ENCODE data around the gene STK10. TPM values are rescaled to one million over a fixed set of nuclear protein-coding genes. Genes with fewer than 3 reads are reported as not detected.

The STK10 gene
- total and polyA plus RNA-seq, 9 of the 15 experiments (the other 6 are each of a cell fraction or from before 2014, with no cell fraction given) = 0.30 to 6.7 (median 2.4) TPM

DNA sequence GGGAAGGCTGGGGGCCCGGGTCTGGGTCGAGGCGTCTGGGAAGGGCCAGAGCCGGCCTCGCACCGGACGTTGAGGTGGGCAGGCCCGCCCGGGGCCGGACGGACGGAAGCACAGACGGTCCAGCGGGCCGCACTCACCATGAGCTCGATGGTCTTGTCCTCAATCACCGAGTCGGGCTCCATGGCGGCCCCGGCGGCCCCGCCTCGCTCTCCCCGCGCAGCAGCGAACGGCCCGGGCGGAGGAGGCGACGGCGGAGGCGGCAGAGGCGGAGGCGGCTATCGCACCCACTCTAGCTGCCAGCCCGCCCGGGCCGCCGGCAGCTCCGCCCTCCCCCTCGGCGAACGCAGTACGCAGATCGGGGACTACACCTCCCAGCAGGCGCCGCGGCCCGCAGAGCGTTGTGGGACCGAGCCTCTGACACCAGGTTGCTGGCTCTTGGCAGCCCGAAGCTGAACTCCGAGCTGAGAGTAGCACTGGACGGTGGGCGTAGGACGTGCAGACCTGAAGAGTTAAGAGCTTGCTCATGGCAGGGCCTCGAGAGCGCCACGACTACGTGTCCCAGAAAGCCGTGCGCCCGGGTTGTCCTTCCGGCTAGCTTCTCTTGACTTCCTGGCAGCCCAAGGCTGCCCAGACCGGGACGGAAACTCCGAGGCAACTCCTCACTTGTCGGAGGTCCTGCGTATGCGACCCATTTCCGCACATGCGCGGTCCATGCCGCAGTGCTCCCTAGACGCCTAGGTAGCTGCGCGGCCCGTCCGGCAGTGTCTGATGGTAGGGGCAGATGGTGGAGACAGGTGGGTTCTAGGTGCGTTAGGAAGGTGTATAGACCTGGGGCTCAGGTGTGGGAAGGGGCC, 181.5 kb downstream of the STK10 start, which contains the start of gene FBXW11 (continued):
- TF ChIP-seq, protein P1, sequence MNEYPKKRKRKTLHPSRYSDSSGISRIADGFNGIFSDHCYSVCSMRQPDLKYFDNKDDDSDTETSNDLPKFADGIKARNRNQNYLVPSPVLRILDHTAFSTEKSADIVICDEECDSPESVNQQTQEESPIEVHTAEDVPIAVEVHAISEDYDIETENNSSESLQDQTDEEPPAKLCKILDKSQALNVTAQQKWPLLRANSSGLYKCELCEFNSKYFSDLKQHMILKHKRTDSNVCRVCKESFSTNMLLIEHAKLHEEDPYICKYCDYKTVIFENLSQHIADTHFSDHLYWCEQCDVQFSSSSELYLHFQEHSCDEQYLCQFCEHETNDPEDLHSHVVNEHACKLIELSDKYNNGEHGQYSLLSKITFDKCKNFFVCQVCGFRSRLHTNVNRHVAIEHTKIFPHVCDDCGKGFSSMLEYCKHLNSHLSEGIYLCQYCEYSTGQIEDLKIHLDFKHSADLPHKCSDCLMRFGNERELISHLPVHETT (CRISPR knock-in tag; conservative IDR thresholded peaks at IDR 0.05 in 1 of 2, IDR thresholded peaks at IDR 0.05 in 1 of 2) = peak in 1 of 2 experiments; percentile 98; a peak in 2 of 4 replicates
- peak; percentile 47; the same call in 1 of the 2 replicates for TF ChIP-seq ZBTB1 (CRISPR knock-in tag; IDR thresholded peaks at IDR 0.05; ENCODE audit: borderline replicate concordance, low read depth)
- peak; percentile 53; the same call in 1 of the 2 replicates for TF ChIP-seq ZBTB7A (IDR thresholded peaks at IDR 0.05; ENCODE audit: borderline replicate concordance, control insufficient read depth, low read depth, low read length)
- TF ChIP-seq, protein P2, sequence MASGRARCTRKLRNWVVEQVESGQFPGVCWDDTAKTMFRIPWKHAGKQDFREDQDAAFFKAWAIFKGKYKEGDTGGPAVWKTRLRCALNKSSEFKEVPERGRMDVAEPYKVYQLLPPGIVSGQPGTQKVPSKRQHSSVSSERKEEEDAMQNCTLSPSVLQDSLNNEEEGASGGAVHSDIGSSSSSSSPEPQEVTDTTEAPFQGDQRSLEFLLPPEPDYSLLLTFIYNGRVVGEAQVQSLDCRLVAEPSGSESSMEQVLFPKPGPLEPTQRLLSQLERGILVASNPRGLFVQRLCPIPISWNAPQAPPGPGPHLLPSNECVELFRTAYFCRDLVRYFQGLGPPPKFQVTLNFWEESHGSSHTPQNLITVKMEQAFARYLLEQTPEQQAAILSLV (tag; IDR thresholded peaks at IDR 0.05) = no peak
- no peak for TF ChIP-seq IFI16 (CRISPR knock-in tag; IDR thresholded peaks at IDR 0.05)
- no peak for TF ChIP-seq SMARCA5 (IDR thresholded peaks at IDR 0.05)
- TF ChIP-seq BDP1 (IDR thresholded peaks at IDR 0.05; ENCODE audit: insufficient read depth, insufficient read length) = no peak
- no peak for TF ChIP-seq PHF21A (IDR thresholded peaks at IDR 0.05; ENCODE audit: borderline replicate concordance, low read depth)
- TF ChIP-seq KLF1 (tag; IDR thresholded peaks at IDR 0.05) = no peak; the same call in 1 of the 2 replicates
- no peak for TF ChIP-seq DDX20 (tag; IDR thresholded peaks at IDR 0.05; ENCODE audit: low read depth)
- TF ChIP-seq FOXA3 (CRISPR knock-in tag; conservative IDR thresholded peaks at IDR 0.05 in 1 of 2, IDR thresholded peaks at IDR 0.05 in 1 of 2) = peak in 1 of 2 experiments; percentile 58; a peak in 1 of 4 replicates
- peak; percentile 56; the same call in 1 of the 2 replicates for TF ChIP-seq POLR2H (tag; IDR thresholded peaks at IDR 0.05; ENCODE audit: low read depth)
- TF ChIP-seq, protein P3, sequence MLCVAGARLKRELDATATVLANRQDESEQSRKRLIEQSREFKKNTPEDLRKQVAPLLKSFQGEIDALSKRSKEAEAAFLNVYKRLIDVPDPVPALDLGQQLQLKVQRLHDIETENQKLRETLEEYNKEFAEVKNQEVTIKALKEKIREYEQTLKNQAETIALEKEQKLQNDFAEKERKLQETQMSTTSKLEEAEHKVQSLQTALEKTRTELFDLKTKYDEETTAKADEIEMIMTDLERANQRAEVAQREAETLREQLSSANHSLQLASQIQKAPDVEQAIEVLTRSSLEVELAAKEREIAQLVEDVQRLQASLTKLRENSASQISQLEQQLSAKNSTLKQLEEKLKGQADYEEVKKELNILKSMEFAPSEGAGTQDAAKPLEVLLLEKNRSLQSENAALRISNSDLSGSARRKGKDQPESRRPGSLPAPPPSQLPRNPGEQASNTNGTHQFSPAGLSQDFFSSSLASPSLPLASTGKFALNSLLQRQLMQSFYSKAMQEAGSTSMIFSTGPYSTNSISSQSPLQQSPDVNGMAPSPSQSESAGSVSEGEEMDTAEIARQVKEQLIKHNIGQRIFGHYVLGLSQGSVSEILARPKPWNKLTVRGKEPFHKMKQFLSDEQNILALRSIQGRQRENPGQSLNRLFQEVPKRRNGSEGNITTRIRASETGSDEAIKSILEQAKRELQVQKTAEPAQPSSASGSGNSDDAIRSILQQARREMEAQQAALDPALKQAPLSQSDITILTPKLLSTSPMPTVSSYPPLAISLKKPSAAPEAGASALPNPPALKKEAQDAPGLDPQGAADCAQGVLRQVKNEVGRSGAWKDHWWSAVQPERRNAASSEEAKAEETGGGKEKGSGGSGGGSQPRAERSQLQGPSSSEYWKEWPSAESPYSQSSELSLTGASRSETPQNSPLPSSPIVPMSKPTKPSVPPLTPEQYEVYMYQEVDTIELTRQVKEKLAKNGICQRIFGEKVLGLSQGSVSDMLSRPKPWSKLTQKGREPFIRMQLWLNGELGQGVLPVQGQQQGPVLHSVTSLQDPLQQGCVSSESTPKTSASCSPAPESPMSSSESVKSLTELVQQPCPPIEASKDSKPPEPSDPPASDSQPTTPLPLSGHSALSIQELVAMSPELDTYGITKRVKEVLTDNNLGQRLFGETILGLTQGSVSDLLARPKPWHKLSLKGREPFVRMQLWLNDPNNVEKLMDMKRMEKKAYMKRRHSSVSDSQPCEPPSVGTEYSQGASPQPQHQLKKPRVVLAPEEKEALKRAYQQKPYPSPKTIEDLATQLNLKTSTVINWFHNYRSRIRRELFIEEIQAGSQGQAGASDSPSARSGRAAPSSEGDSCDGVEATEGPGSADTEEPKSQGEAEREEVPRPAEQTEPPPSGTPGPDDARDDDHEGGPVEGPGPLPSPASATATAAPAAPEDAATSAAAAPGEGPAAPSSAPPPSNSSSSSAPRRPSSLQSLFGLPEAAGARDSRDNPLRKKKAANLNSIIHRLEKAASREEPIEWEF (CRISPR knock-in tag; IDR thresholded peaks at IDR 0.05) = no peak
